Nephron (organoid): ENCODE results near the gene CMTM8.
"Not testable (repeated sequence)": the region's sequence is repeated elsewhere in the genome, so short reads cannot be mapped to it uniquely, and the experiment has no call there.

Experiments used
- H3K27ac Mint-ChIP-seq, 3 experiments: 2 replicates each; pipeline ENCODE4 v1.8.0; 2020; ENCODE audit warnings: mixed read lengths in 3 of 3, mild to moderate bottlenecking in 2 of 3, moderate library complexity in 1 of 3
- H3K27me3 Mint-ChIP-seq: 2 replicates; pipeline ENCODE4 v1.8.0; 2021; ENCODE audit warnings: low read depth, mild to moderate bottlenecking, moderate library complexity, mixed read lengths
- H3K36me3 Mint-ChIP-seq: 2 replicates; pipeline ENCODE4 v1.8.0; 2020; ENCODE audit warnings: low read depth, mixed read lengths
- H3K4me1 Mint-ChIP-seq: 2 replicates; pipeline ENCODE4 v1.8.0; 2020; ENCODE audit warnings: mixed read lengths
- H3K4me3 Mint-ChIP-seq, 3 experiments: 2 replicates each; pipeline ENCODE4 v1.8.0; 2020; ENCODE audit warnings: mild to moderate bottlenecking in 3 of 3, mixed read lengths in 3 of 3, moderate library complexity in 2 of 3
- H3K9me3 Mint-ChIP-seq: 2 replicates; pipeline ENCODE4 v1.8.0; 2020; ENCODE audit warnings: mixed read lengths
- CTCF ChIP-seq, 3 experiments: fragments of 200-600 bp; sonication (generic); IDR thresholded peaks; one replicate each; pipeline ENCODE4 v1.5.0; 2021; ENCODE audit warnings: antibody characterized with exemption in 3 of 3; ENCODE audit not compliant: unreplicated experiment in 3 of 3

The CMTM8 gene

GRCh38 chr3:32383136-32383711 is 144.7 kb downstream of the CMTM8 start:
- Mint-ChIP-seq H3K27me3 (peaks cover 11% of the 10 kb centered on the region), H3K36me3 (no peaks in the 10 kb centered on the region), H3K27ac (no peak overlapping the region), H3K9me3 (no peaks in the 10 kb centered on the region), H3K4me1 (peaks cover 5% of the 10 kb centered on the region), H3K4me3 (no peak overlapping the region)
- no peak for TF ChIP-seq CTCF (IDR thresholded peaks at IDR 0.05; ENCODE audit: unreplicated experiment in 3 of 3)

- no peak for TF ChIP-seq CTCF (IDR thresholded peaks at IDR 0.05; ENCODE audit: unreplicated experiment in 3 of 3)
- Mint-ChIP-seq H3K36me3 (no peaks in the 10 kb centered on the region), H3K4me3 (no peak overlapping the region), H3K27ac (peak overlapping the region in 1 of 3 experiments; percentile 39), H3K9me3 (no peaks in the 10 kb centered on the region), H3K4me1 (peaks cover 5% of the 10 kb centered on the region), H3K27me3 (peaks cover 11% of the 10 kb centered on the region)
These were observed 146.5 kb downstream of the CMTM8 start for GRCh38 chr3:32384938-32385337.

GRCh38 chr3:32387512-32387911 is 149.0 kb downstream of the CMTM8 start:
- Mint-ChIP-seq H3K36me3 (no peaks in the 10 kb centered on the region), H3K27me3 (peaks cover 20% of the 10 kb centered on the region), H3K27ac (no peak overlapping the region), H3K4me3 (no peak overlapping the region), H3K9me3 (no peaks in the 10 kb centered on the region), H3K4me1 (peaks cover 5% of the 10 kb centered on the region)
- no peak for TF ChIP-seq CTCF (IDR thresholded peaks at IDR 0.05; ENCODE audit: unreplicated experiment in 3 of 3)

GRCh38 chr3:32389577-32389976 is 151.1 kb downstream of the CMTM8 start:
- not testable (repeated sequence) for H3K36me3 Mint-ChIP-seq, H3K27ac Mint-ChIP-seq, H3K9me3 Mint-ChIP-seq
- Mint-ChIP-seq H3K4me1 (peaks cover 11% of the 10 kb centered on the region), H3K4me3 (peak overlapping the region in 2 of 3 experiments; percentile 34 to 36), H3K27me3 (peaks cover 29% of the 10 kb centered on the region)

- H3K4me3 Mint-ChIP-seq, result peak within 1 kb of the TSS; percentile 96 to 99 (median 97)
- peaks cover 23% of the 10 kb centered on the region for H3K27me3 Mint-ChIP-seq
- no peak for TF ChIP-seq CTCF (IDR thresholded peaks at IDR 0.05; ENCODE audit: unreplicated experiment in 3 of 3)
- peaks cover 6% of the 10 kb centered on the region for H3K4me1 Mint-ChIP-seq
- H3K9me3 Mint-ChIP-seq, result no peaks in the 10 kb centered on the region
- H3K27ac Mint-ChIP-seq, result peak within 1 kb of the TSS; percentile 68 to 83 (median 73)
- H3K36me3 Mint-ChIP-seq, result peaks cover 4% of the 10 kb centered on the region
These were observed 153.4 kb downstream of the CMTM8 start, which contains the start of gene CMTM7 for GRCh38 chr3:32391643-32392535. TSS of gene CMTM7 (plus strand) at chr3:32391853. CDS start at chr3:32391907, 54 bp downstream.

- H3K4me1 Mint-ChIP-seq, result peaks cover 6% of the 10 kb centered on the region
- no peaks in the 10 kb centered on the region for H3K9me3 Mint-ChIP-seq
- peak overlapping the region; percentile 68 to 83 (median 73) for H3K27ac Mint-ChIP-seq
- H3K4me3 Mint-ChIP-seq, result peak overlapping the region; percentile 96 to 99 (median 97)
- peaks cover 4% of the 10 kb centered on the region for H3K36me3 Mint-ChIP-seq
- H3K27me3 Mint-ChIP-seq, result peaks cover 23% of the 10 kb centered on the region
- TF ChIP-seq CTCF (IDR thresholded peaks at IDR 0.05; ENCODE audit: unreplicated experiment in 3 of 3), result no peak
These were observed 154.2 kb downstream of the CMTM8 start for GRCh38 chr3:32392536-32393302.
